Erythroblast (primary cell): ENCODE results near the gene B3GNT2.

Source experiments
- GATA1 ChIP-seq: IDR thresholded peaks from 2 replicates; pipeline ENCODE4 v1.6.1; 2011; ENCODE audit warnings: low read depth, mild to moderate bottlenecking, control low read depth, low read length, moderate library complexity
- POLR2A ChIP-seq: IDR thresholded peaks from 2 replicates; pipeline ENCODE4 v1.6.1; 2011; ENCODE audit warnings: mild to moderate bottlenecking, low read length

- TF ChIP-seq POLR2A (no peak), GATA1 (no peak)
Measured at GRCh38 chr2:62150597-62151305, 45.2 kb upstream of the B3GNT2 start.
